Heart left ventricle (tissue), 13 donors: ENCODE measurements around the gene AP3B2.

Experiments used
- POLR2A ChIP-seq, 2 donors: fragments of 450-650 bp; IDR thresholded peaks; one replicate each; pipeline ENCODE4 v1.6.1; 2017; ENCODE audit warnings: antibody characterized with exemption in 2 of 2, mild to moderate bottlenecking in 2 of 2, moderate library complexity in 2 of 2
- TF ChIP-seq, protein P1 (sequence below), 12 donors: fragments of 200-600 bp; sonication (generic) in 4 of 12; IDR thresholded peaks; one replicate each; pipeline versions ENCODE4 v1.5.0 to v1.8.0; 2018 to 2022; ENCODE audit warnings: antibody characterized with exemption in 12 of 12, mild to moderate bottlenecking in 5 of 12
- donor health status: ischemic (EF 13 %, LVEDD 7.1; RV severe dilation, severe dysfunction).
- donor health status: DM: no; HTN: yes; CAD: no.
- donor health status: DM: no; HTN: no; CAD: no.
- donor health status: ischemic (EF 25% LVEDD 6.9; RV normal size, moderate dysfunction).
- donor health status: ischemic (EF 25% LVEDD 5.7; RV mildly dilated, moderate dysfunction).
- donor health status: ischemic (EF 35%, LVEDD 5.7; RV mildly dilated, moderate dysfunction).
- donor health status: nonischemic (EF 11% LVEDD 7.7; RV severe dilation, severe dysfunction).
- donor health status: DM: yes; HTN: yes; CAD: no.
- donor health status: PGD.
- donor health status: ischemic (EF 29% LVEDD 5.4; RV normal size, mild dysfunction).
- donor health status: nonischemic (EF 23%, LVEDD 6.1; RV moderate dilation, normal function).

DNA sequence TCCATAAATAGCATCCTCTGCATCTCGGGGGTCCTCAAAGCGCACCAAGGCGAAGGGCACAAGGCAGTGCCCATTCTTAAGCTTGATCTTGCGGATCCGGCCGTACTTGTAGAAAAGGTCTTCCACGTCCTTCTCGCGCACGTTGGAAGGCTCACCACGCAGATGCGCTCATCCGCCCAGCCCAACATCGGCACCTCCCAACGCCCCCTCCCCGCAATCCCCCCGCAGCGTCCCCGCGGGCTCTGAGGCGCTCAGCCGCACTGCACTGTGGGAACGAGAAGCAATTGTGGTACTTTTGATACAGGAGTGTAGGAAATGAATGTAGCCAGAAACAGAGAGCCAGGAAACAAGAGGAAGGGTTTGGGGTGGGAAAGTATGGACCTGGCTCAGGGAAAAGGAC is 17.5 kb downstream of the AP3B2 start:
- TF ChIP-seq POLR2A (IDR thresholded peaks at IDR 0.05): no peak
- TF ChIP-seq, protein P1, sequence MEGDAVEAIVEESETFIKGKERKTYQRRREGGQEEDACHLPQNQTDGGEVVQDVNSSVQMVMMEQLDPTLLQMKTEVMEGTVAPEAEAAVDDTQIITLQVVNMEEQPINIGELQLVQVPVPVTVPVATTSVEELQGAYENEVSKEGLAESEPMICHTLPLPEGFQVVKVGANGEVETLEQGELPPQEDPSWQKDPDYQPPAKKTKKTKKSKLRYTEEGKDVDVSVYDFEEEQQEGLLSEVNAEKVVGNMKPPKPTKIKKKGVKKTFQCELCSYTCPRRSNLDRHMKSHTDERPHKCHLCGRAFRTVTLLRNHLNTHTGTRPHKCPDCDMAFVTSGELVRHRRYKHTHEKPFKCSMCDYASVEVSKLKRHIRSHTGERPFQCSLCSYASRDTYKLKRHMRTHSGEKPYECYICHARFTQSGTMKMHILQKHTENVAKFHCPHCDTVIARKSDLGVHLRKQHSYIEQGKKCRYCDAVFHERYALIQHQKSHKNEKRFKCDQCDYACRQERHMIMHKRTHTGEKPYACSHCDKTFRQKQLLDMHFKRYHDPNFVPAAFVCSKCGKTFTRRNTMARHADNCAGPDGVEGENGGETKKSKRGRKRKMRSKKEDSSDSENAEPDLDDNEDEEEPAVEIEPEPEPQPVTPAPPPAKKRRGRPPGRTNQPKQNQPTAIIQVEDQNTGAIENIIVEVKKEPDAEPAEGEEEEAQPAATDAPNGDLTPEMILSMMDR (IDR thresholded peaks at IDR 0.05): no peak
